ENCODE measurements around the gene ZBTB8A. TPM values are rescaled to one million over a fixed set of nuclear protein-coding genes. Genes with fewer than 3 reads are reported as not detected.

ZBTB8A gene
- total and polyA plus RNA-seq, 2 of the 8 experiments (the other 6 are each of a cell fraction or from before 2014, with no cell fraction given), result 2.9 to 10.4 TPM

GRCh38 chr1:32613472-32613871 lies 74.2 kb downstream of the ZBTB8A start:
- Histone ChIP-seq H3K14ac (ENCODE audit: insufficient read length) (no peak overlapping the region), H3K23me2 (ENCODE audit: low read depth, low read length) (no peaks in the 10 kb centered on the region), H4K91ac (replicated peaks; ENCODE audit: insufficient read length, low read length) (no peak overlapping the region), H3K56ac (replicated peaks; ENCODE audit: insufficient read length, low read depth, low read length) (no peak overlapping the region), H2BK20ac (ENCODE audit: low read length) (no peak overlapping the region), H2AK5ac (ENCODE audit: low read depth, low read length) (no peak overlapping the region), H3K18ac (ENCODE audit: extremely low read depth, low read length) (no peak overlapping the region), H3K36me3 (ENCODE audit: control insufficient read depth in 2 of 4, insufficient read depth in 4 of 4, low read length in 3 of 4) (no peaks in the 10 kb centered on the region), H2BK120ac (replicated peaks; ENCODE audit: low read depth, low read length) (no peak overlapping the region), H3K4me2 (ENCODE audit: insufficient read depth in 1 of 2, low read depth in 2 of 2, low read length in 2 of 2) (no peak overlapping the region), H3K79me2 (ENCODE audit: control insufficient read depth in 1 of 2, insufficient read depth in 2 of 2, low read length in 2 of 2) (no peaks in the 10 kb centered on the region), H2BK12ac (ENCODE audit: low read depth, low read length) (no peak overlapping the region), H3K4ac (replicated peaks; ENCODE audit: insufficient read length, low read depth, low read length) (no peak overlapping the region), H3K4me3 (ENCODE audit: extremely low read depth in 1 of 4, insufficient read depth in 2 of 4, low read depth in 3 of 4, low read length in 4 of 4) (no peak overlapping the region), H3K9ac (replicated peaks in 1 of 4; ENCODE audit: extremely low read depth in 1 of 4, low read depth in 3 of 4, low read length in 3 of 4) (no peak overlapping the region), H4K8ac (ENCODE audit: extremely low read depth, insufficient read depth, low read length) (no peak overlapping the region), H3K27ac (ENCODE audit: low read depth, low read length) (no peak overlapping the region), H3K23ac (ENCODE audit: insufficient read length) (no peak overlapping the region), H3K27me3 (replicated peaks in 1 of 4; ENCODE audit: control insufficient read depth in 3 of 4, extremely low read depth in 1 of 4, insufficient read depth in 3 of 4, low read length in 3 of 4) (no peaks in the 10 kb centered on the region), H2BK5ac (ENCODE audit: low read depth, low read length) (no peak overlapping the region), H4K20me1 (replicated peaks in 1 of 2; ENCODE audit: control insufficient read depth in 1 of 2, insufficient read depth in 2 of 2, low read length in 2 of 2) (no peaks in the 10 kb centered on the region), H3K79me1 (ENCODE audit: low read depth, low read length) (no peaks in the 10 kb centered on the region), H4K5ac (ENCODE audit: insufficient read length, low read depth, low read length) (no peak overlapping the region), H2AFZ (ENCODE audit: low read length) (no peak overlapping the region), H3K9me3 (ENCODE audit: insufficient read depth in 2 of 2, low read depth in 1 of 2, low read length in 1 of 2) (no peaks in the 10 kb centered on the region), H3K4me1 (replicated peaks in 1 of 4; ENCODE audit: control insufficient read depth in 3 of 4, insufficient read depth in 4 of 4, low read length in 3 of 4) (no peaks in the 10 kb centered on the region; a peak in 1 of 7 replicates), H2BK15ac (ENCODE audit: low read length) (no peak overlapping the region)
- FAIRE-seq, result no peak
- POLR2A ChIA-PET (ENCODE audit: partially characterized antibody), result interaction anchor here (0.8 to 3.2 kb wide), 8 partner anchors 10 to 76 kb away, joined by 3 to 11 read pairs (median 4); no protein-coding TSS in a partner anchor
- DNase-seq (ENCODE audit: low read depth in 1 of 2, low spot score in 2 of 2), result no peak
- no peak for TF ChIP-seq POU5F1 (IDR thresholded peaks at IDR 0.05; ENCODE audit: low read depth, low read length)
- TF ChIP-seq TAF1 (IDR thresholded peaks at IDR 0.05; ENCODE audit: low read depth, low read length), result no peak
- TF ChIP-seq ZNF274 (IDR thresholded peaks at IDR 0.05; ENCODE audit: borderline replicate concordance, extremely low read depth, low read length), result no peak
- no peak for TF ChIP-seq RFX5 (IDR thresholded peaks at IDR 0.05; ENCODE audit: borderline replicate concordance, low read depth, low read length)
- no peak for TF ChIP-seq FOSL1 (IDR thresholded peaks at IDR 0.05; ENCODE audit: insufficient read depth, low read depth, low read length)
- TF ChIP-seq TBP (IDR thresholded peaks at IDR 0.05; ENCODE audit: low read depth, low read length), result no peak
- TF ChIP-seq CREB1 (IDR thresholded peaks at IDR 0.05), result no peak
- no peak for TF ChIP-seq MAX (IDR thresholded peaks at IDR 0.05)
- no peak for TF ChIP-seq PHF8 (conservative IDR thresholded peaks at IDR 0.05; ENCODE audit: low read depth, low read length)
- WGBS, 2 experiments (ENCODE audit: extremely low coverage in 1 of 2, insufficient coverage in 1 of 2, insufficient read length in 1 of 2, insufficient replicate concordance in 2 of 2, low coverage in 1 of 2, low lambda C conversion rate in 2 of 2, missing lambda C conversion rate in 1 of 2), result 93% methylated on average over 5 of the region's 5 CpGs; no CpG with 5 or more reads in 1 of the 2 experiments
- CTCF ChIA-PET (ENCODE audit: partially characterized antibody), result interaction anchor here (1.3 to 3.7 kb wide), 2 partner anchors 14 to 93 kb away, joined by 3 to 18 read pairs; no protein-coding TSS in a partner anchor
